Lower leg skin (tissue), 3 donors: ENCODE measurements around the gene DDX1.

Experiments used
- CTCF ChIP-seq, 3 donors: fragments of 450-650 bp; IDR thresholded peaks; one replicate each; pipeline ENCODE4 v1.5.1; 2016; ENCODE audit warnings: antibody characterized with exemption in 3 of 3, mild to moderate bottlenecking in 3 of 3, moderate library complexity in 2 of 3
- POLR2A ChIP-seq, 2 donors: fragments of 450-650 bp; IDR thresholded peaks; one replicate each; pipeline ENCODE4 v1.6.1; 2016 to 2017; ENCODE audit warnings: antibody characterized with exemption in 2 of 2, mild to moderate bottlenecking in 1 of 2, moderate library complexity in 1 of 2

GRCh38 chr2:15665943-15666460 lies 74.3 kb downstream of the DDX1 start:
- TF ChIP-seq CTCF (IDR thresholded peaks at IDR 0.05) (no peak), POLR2A (IDR thresholded peaks at IDR 0.05) (no peak)
